HEK293 (cell line): ENCODE data around the gene RHPN2.
A peak's percentile ranks its signal among the peaks of the same experiment; 100 is the strongest.
"Not testable (repeated sequence)": the region's sequence is repeated elsewhere in the genome, so short reads cannot be mapped to it uniquely, and the experiment has no call there.

Source experiments
- CTCF ChIA-PET: fragments of 350-600 bp; formaldehyde crosslinking; extraction: SDS; loops from one replicate; lab custom pipeline; 2021; ENCODE audit warnings: antibody characterized with exemption; lab: Yijun Ruan, JAX
- POLR2A ChIA-PET: fragments of 300-600 bp; formaldehyde crosslinking; extraction: SDS; loops from one replicate; lab custom pipeline; 2020; ENCODE audit warnings: antibody characterized with exemption, inconsistent platforms; lab: Yijun Ruan, JAX
- H3K27ac ChIP-seq: fragments of 200-500 bp; sonication (Bioruptor generic); 2 replicates; pipeline ENCODE4 v1.5.1; 2014; ENCODE audit warnings: low read depth, low read length, control low read depth, inconsistent platforms; ENCODE audit errors: extremely low read depth
- H3K36me3 ChIP-seq, 2 experiments: fragments of 200-500 bp in 1 of 2; sonication (Bioruptor generic) in 1 of 2; 1 replicate in 1 of 2; 2 replicates in 1 of 2; pipeline ENCODE4 v1.5.1; 2014 to 2017; ENCODE audit warnings: inconsistent platforms in 2 of 2, low read length in 2 of 2; ENCODE audit not compliant: control insufficient read depth in 2 of 2, insufficient read depth in 1 of 2
- H3K4me1 ChIP-seq: fragments of 200-500 bp; sonication (Bioruptor generic); 2 replicates; pipeline ENCODE4 v1.5.1; 2014; ENCODE audit warnings: mild to moderate bottlenecking, low read length, inconsistent platforms; ENCODE audit not compliant: control insufficient read depth, insufficient read depth
- H3K4me3 ChIP-seq: 2 replicates; pipeline ENCODE4 v1.5.1; 2011; ENCODE audit warnings: low read depth, mild to moderate bottlenecking, control low read depth, low read length, moderate library complexity
- H3K9me3 ChIP-seq: fragments of 200-500 bp; sonication (Bioruptor generic); 2 replicates; pipeline ENCODE4 v1.5.1; 2014; ENCODE audit warnings: low read depth, low read length, inconsistent platforms; ENCODE audit not compliant: control insufficient read depth, insufficient read depth
- KLF9 ChIP-seq: fragments of 450-650 bp; formaldehyde crosslinking; IDR thresholded peaks from 2 replicates; pipeline ENCODE4 v1.5.1; 2016; ENCODE audit warnings: missing biosample characterization, missing genetic modification characterization, low read depth
- ZNF623 ChIP-seq: fragments of 450-650 bp; formaldehyde crosslinking; IDR thresholded peaks from 2 replicates; pipeline ENCODE4 v1.5.1; 2016; ENCODE audit warnings: missing biosample characterization, missing genetic modification characterization
- ZNF654 ChIP-seq: fragments of 450-650 bp; formaldehyde crosslinking; IDR thresholded peaks from 2 replicates; pipeline ENCODE4 v1.5.1; 2016; ENCODE audit warnings: low read depth, missing biosample characterization, missing genetic modification characterization
- ZNF658 ChIP-seq: fragments of 450-650 bp; formaldehyde crosslinking; IDR thresholded peaks from 2 replicates; pipeline ENCODE4; 2016; ENCODE audit warnings: missing biosample characterization, missing genetic modification characterization
- ZNF791 ChIP-seq: fragments of 450-650 bp; formaldehyde crosslinking; IDR thresholded peaks from 2 replicates; pipeline ENCODE4 v1.5.1; 2016; ENCODE audit warnings: missing biosample characterization, missing genetic modification characterization
- TF ChIP-seq, protein P1 (sequence below): fragments of 450-650 bp; formaldehyde crosslinking; IDR thresholded peaks from 2 replicates; pipeline ENCODE4 v1.5.1; 2016; ENCODE audit warnings: missing biosample characterization, missing genetic modification characterization
- TF ChIP-seq, protein P2 (sequence below): fragments of 450-650 bp; formaldehyde crosslinking; IDR thresholded peaks from 2 replicates; pipeline ENCODE4 v1.5.1; 2017; ENCODE audit warnings: missing biosample characterization, missing genetic modification characterization

The RHPN2 gene

DNA sequence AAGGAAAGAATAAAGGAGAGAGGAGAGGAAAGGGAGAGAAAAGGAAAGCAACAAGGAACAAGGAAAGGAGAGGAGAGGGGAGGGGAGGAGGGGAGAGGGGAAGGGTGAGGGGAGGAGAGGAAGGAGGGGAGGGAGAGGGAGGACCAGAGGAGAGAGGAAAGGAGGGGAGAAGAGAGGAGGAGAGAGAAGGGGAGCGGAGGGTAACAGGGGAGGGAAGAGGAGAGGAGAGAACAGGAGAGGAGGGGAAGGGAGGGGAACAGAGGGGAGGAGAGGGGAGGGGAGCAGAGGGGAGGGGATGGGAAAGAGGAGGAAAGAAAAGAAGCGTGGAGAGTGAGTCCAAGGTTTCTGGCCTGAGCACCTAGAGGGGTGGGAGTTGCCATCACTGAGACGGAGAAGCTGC lies 66.0 kb downstream of the RHPN2 start (continued):
- TF ChIP-seq, protein P1, sequence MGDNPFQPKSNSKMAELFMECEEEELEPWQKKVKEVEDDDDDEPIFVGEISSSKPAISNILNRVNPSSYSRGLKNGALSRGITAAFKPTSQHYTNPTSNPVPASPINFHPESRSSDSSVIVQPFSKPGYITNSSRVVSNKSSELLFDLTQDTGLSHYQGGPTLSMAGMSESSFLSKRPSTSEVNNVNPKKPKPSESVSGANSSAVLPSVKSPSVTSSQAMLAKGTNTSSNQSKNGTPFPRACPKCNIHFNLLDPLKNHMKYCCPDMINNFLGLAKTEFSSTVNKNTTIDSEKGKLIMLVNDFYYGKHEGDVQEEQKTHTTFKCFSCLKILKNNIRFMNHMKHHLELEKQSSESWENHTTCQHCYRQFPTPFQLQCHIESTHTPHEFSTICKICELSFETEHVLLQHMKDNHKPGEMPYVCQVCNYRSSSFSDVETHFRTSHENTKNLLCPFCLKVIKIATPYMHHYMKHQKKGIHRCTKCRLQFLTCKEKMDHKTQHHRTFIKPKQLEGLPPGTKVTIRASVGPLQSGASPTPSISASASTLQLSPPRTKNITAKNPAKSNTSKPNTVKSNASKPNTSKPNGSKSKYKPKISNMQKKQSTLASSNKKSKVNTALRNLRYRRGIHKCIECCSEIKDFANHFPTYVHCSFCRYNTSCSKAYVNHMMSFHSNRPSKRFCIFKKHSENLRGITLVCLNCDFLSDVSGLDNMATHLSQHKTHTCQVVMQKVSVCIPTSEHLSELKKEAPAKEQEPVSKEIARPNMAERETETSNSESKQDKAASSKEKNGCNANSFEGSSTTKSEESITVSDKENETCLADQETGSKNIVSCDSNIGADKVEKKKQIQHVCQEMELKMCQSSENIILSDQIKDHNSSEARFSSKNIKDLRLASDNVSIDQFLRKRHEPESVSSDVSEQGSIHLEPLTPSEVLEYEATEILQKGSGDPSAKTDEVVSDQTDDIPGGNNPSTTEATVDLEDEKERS (tag by site-specific recombination): no peak
- TF ChIP-seq KLF9 (tag by site-specific recombination) (no peak), ZNF791 (no peak)
- TF ChIP-seq, protein P2, sequence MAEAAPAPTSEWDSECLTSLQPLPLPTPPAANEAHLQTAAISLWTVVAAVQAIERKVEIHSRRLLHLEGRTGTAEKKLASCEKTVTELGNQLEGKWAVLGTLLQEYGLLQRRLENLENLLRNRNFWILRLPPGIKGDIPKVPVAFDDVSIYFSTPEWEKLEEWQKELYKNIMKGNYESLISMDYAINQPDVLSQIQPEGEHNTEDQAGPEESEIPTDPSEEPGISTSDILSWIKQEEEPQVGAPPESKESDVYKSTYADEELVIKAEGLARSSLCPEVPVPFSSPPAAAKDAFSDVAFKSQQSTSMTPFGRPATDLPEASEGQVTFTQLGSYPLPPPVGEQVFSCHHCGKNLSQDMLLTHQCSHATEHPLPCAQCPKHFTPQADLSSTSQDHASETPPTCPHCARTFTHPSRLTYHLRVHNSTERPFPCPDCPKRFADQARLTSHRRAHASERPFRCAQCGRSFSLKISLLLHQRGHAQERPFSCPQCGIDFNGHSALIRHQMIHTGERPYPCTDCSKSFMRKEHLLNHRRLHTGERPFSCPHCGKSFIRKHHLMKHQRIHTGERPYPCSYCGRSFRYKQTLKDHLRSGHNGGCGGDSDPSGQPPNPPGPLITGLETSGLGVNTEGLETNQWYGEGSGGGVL (tag by site-specific recombination): peak; percentile 75

DNA sequence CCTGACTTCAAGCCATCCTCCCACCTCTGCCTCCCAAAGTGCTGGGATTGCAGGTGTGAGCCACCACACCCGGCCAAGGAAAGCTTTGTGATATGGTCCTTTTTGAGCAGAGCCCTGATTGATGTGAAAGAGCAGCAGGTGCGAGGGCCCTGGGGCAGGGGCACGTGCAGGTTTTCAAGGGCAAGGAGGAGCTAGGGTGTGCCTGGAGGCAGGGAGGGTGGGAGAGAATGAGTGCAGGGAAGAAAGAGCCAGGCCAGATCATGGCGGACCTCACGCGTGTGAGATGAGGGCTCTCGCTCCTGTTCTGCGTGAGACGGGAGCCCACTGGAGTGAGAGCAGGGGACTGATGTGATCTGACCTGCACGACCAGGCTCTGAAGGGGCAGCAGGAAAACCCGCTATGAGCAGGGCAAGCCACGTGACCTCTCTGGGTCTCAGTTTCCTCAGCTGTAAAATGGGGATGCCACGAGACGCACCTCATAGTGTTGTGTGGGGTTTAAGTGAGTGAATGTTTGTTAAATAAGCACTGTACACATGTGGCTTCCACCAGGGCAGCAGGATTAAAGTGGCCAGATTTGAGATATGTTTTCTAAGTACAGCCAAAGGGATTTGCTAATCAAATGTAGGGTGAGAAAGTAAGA lies 66.9 kb downstream of the RHPN2 start:
- H3K4me1 ChIP-seq: no peaks in the 10 kb centered on the region
- TF ChIP-seq ZNF658 (tag by site-specific recombination): no peak
- peak; percentile 80 for TF ChIP-seq ZNF623
- H3K36me3 ChIP-seq: peaks cover 34 to 59% of the 10 kb centered on the region in 2 experiments
- ChIA-PET CTCF (interaction anchor here (0.6 kb wide), 2 partner anchors 140 to 409 kb away, joined by 3 to 7 read pairs; no protein-coding TSS in a partner anchor), POLR2A (interaction anchor here (0.6 kb wide), 1 partner anchor 333 kb away, joined by 3 read pairs; no protein-coding TSS in a partner anchor)
- H3K9me3 ChIP-seq: no peaks in the 10 kb centered on the region
- H3K27ac ChIP-seq: no peak overlapping the region
- no peak overlapping the region for H3K4me3 ChIP-seq

DNA sequence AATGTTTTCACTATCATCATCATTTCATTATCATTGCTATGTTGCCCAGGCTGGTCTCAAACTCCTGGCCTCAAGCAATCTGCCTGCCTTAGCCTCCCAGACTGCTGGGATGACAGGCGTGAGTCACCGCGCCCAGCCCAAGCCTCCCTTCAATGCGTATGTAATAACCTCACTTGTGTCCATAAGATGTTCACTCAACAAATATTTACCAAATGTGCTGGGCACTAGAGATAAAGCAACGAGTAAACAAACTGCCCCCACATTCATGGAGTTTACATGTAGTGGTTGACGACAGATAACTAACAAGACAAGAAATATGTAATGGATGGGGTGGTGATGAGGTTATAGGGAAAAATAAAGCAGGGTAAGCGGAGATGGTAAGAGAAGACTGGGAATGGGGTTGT lies 67.6 kb downstream of the RHPN2 start:
- H3K4me3 ChIP-seq, H3K9me3 ChIP-seq, POLR2A ChIA-PET, H3K4me1 ChIP-seq, CTCF ChIA-PET, H3K27ac ChIP-seq: not testable (repeated sequence)
- H3K36me3 ChIP-seq: peaks cover 34 to 66% of the 10 kb centered on the region in 2 experiments

DNA sequence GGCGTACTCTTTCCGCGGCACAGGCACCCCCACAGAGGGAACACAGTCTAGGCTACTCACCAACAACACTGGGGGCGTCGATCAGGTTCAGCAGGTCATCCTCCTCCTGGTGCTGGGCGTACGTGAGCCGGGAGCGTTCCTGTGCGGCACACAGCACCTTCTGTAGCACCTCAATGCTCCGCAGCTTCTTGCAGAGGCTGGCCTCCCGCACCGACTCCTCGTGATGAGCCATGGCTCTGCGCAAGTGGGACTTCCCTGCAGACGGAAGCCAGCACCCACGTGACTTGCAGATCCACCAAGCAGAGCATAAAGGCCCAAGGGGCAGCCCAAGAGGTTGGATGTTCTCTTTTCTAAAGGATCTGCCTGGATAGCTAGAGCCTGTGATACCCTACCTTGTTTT lies 68.7 kb downstream of the RHPN2 start:
- H3K9me3 ChIP-seq, H3K27ac ChIP-seq, POLR2A ChIA-PET, H3K4me3 ChIP-seq, CTCF ChIA-PET, H3K4me1 ChIP-seq: not testable (repeated sequence)
- peaks cover 37 to 62% of the 10 kb centered on the region in 2 experiments for H3K36me3 ChIP-seq

DNA sequence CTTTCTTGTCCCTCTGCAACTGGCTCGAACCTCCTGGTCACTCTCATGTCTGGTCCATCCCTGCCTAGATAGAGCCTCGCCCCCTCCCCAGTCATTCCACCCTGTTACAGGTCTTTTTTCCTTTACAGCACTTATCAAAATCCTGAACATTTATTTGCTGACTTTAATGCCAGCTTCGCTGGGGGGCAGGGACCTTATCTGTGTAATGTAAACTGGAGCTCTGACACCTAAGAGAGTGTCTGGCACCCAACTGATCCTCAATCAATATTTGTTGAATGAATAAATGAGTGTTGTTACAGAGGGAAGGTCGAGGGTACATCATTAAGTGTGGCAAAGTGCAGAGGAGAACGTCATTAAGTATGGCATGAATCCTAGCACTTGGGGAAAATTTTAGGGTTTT lies 76.0 kb downstream of the RHPN2 start:
- CTCF ChIA-PET: interaction anchor here (1.7 kb wide), 1 partner anchor 12 kb away, joined by 13 read pairs; no protein-coding TSS in a partner anchor
- POLR2A ChIA-PET: no interaction called here
- Histone ChIP-seq H3K4me3 (no peak overlapping the region), H3K36me3 (peaks cover 45 to 83% of the 10 kb centered on the region in 2 experiments), H3K27ac (no peak overlapping the region), H3K9me3 (no peaks in the 10 kb centered on the region), H3K4me1 (no peaks in the 10 kb centered on the region)
- TF ChIP-seq ZNF654: no peak

DNA sequence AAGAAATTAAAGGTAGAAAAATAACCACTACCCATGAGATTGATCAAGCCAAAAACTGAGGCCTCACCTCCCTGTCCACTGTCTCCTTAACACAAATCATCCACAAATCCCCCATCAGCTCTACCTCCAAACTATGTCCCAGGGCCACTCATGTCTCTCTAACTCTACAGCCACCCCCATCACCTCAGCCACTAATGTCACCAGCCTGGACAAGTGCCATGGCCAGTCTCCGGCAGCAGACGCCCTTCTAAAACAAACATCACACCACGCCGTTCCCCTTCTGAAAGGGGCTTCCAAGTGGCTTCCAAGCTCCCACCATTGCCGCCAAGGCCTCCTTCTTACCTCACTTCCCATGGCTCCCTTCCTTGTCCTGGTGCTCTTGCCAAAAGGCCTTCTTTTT lies 76.4 kb downstream of the RHPN2 start:
- peaks cover 43 to 84% of the 10 kb centered on the region in 2 experiments for H3K36me3 ChIP-seq
- H3K4me1 ChIP-seq, H3K4me3 ChIP-seq, H3K27ac ChIP-seq, H3K9me3 ChIP-seq, POLR2A ChIA-PET: not testable (repeated sequence)
- CTCF ChIA-PET: interaction anchor here (1.7 kb wide), 1 partner anchor 12 kb away, joined by 13 read pairs; no protein-coding TSS in a partner anchor

DNA sequence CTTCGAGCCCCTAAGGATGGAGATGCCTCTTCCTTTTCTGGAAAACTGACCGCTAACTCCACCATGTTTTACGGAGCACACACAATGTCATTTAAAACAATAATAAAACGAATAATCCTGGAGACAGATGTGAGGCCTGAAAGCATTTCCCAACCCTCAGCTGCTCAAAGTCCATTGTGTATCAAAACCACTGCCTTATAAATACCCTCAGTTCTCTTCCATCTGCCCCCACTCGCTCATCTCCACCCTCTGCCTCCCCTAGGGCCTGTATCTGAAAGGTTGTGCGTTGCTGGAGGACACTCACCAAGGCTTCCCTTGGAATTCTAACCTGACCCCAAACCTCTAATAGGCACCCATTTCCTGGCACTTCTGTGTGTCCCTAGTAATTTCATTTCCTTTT lies 82.2 kb downstream of the RHPN2 start:
- H3K4me3 ChIP-seq, H3K9me3 ChIP-seq, H3K4me1 ChIP-seq, H3K27ac ChIP-seq, POLR2A ChIA-PET: not testable (repeated sequence)
- CTCF ChIA-PET: interaction anchor here (13.3 kb wide), 1 partner anchor 141 kb away, joined by 335 read pairs; no protein-coding TSS in a partner anchor
- peaks cover 36 to 60% of the 10 kb centered on the region in 2 experiments for H3K36me3 ChIP-seq
